CD4-positive, alpha-beta T cell treated with Interleukin-6 for 4 hours (primary cell): Measurements from ENCODE around the gene JMJD7.

ENCODE experiments used
- DNase-seq: peaks from one replicate; pipeline ENCODE4 v3.0.0-alpha.2; 2020; ENCODE audit warnings: mixed read lengths

Gene JMJD7

GRCh38 chr15:41801850-41802455 lies 25.9 kb upstream of the JMJD7 start:
- DNase-seq, result no peak

GRCh38 chr15:41804361-41804760 lies 23.5 kb upstream of the JMJD7 start:
- no peak for DNase-seq

- DNase-seq, result no peak
Measured at GRCh38 chr15:41804916-41805666, 22.8 kb upstream of the JMJD7 start.

GRCh38 chr15:41805711-41806110 lies 22.2 kb upstream of the JMJD7 start:
- DNase-seq, result no peak

DNA sequence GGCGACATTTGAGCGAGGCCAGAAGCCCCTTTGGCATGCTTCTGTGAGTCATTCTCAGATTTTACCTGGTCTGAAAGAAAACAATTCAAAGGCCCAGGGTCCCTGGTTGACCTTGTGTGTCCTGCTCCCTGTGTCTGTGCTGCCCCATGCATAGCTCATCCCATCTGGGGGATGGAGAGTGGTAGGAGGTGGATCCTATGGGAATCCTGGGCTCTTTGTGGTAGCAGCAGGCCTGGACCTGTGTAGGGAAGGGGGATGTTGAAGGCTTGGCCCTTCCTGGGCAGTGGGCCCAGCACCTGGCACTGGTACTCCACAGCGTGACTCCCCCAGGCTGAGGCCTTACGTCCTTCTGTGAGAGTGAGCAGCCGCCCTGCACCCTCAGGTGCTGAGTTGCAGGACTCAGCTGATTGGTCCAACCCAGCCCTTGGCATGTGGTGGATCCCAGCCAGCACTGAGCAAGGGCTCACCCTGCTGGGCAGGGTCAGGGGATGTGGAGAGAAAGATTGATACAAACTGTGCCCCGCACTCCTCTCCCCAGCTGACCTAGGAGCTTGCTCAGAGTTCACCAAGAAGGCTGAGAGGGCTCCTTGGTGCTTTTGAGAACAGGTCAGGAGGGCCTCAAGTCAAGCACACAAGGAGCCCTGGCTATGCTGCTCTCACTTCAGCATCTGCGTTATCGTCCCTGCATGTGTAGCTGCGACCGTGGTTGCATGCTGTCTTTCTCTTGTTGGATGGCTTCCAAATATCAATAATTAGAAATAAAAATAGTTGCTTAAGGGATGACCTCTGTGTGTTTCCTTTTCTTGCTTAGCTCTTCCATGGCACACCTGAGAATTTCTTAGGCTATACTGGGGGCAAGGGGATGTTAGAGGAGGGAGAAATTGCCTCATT lies 21.4 kb upstream of the JMJD7 start:
- DNase-seq, result no peak

DNA sequence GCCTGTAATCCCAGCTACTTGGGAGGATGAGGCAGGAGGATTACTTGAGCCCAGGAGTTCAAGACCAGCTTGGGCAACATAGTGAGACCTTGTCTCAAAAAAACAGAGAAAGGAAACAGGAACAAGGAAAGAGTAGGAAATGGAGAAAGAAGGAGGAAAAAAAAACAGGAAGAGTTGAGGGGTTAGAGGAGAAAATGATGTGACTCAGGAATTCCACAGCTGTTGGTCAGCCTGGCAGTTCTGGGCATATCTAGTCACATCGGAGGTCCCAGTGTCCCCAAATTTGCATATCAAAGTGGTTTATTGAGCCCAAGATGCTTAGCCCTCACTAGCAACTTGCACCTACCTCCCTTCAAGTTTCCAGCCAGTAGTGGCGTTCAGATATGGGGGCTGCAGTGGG lies 18.8 kb upstream of the JMJD7 start:
- DNase-seq, result no peak

DNA sequence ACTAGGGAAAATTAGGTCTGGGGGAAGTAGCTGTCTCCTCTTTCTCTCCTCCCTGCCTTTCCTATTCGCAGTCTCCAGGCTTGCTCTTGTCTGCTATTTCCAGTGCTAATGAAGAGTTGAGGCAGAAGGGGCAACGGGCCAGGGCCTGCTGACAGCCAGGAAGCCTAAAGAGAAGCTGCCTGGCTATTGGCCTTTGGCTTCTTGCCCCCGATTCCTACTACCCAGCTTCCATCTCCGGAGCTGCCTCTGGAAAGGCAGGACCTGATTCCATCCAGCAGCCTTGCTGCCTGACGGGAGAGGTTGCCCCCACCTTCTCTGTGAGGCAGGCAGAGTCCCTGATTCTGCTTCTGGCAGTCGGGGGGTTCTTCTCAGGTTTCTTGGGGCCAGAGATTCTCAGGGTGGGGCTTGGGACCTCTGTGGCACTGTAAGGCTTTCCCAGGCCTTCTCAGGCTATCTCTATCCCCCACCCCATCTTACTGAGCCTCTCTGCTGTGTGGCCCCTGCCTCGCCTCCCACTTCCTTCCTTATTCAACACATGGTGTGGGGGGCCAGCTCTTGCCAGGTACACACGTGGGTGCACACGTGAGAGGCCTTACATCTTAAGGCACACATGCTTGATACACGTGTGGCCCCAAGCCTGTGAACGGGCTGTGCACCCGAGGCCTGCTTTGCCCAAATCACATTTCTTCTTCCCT lies 18.2 kb upstream of the JMJD7 start:
- no peak for DNase-seq

GRCh38 chr15:41810651-41811431 lies 17.1 kb upstream of the JMJD7 start:
- DNase-seq, result no peak

- peak; percentile 86 for DNase-seq
Measured at GRCh38 chr15:41811432-41812195, 16.3 kb upstream of the JMJD7 start.

DNA sequence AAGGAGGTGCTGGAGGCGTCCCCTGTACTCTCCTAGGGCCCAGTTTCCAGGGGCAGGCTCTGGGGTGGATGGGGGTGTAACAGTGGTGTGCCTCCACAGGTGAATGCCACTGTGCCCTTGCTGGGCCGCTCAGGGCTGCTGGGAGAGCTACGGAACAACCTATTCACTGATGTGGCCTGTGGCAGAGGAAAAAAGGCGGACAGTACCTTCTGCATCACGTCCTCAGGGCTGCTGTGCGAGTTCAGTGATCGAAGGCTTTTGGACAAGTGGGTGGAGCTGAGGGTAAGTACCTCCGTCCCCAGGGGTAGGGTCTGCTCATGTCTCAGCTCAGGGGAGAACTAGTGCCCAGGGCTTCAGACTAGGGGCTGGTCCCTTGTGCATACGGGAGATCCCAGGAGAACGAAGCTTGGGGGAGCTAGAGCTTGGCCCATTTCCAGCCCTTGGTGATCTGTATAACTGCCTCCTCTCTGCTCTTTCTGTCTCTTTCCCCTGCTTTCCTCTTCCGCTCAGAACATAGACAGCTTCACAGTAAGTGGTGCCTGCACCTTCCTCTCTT lies 15.0 kb upstream of the JMJD7 start:
- DNase-seq, result no peak

GRCh38 chr15:41813426-41813825 lies 14.5 kb upstream of the JMJD7 start:
- DNase-seq, result no peak

DNA sequence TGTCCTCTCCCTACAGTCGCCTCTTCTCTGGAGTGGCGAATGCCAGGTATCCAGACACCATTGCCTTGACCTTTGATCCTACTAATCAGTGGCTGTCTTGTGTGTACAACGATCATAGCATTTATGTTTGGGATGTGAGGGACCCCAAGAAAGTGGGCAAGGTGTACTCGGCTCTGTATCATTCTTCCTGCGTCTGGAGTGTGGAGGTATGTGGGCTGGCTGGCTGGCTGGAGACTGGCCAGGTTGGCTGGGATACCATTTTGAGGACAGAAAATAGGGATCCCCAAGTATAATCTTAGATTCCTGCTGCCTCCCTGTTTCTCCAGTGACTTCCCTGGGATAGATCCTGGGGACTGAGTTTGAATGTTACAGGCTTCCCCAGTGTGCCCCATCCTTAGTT lies 13.4 kb upstream of the JMJD7 start:
- DNase-seq, result no peak

- no peak for DNase-seq
Measured at GRCh38 chr15:41816788-41817187, 11.1 kb upstream of the JMJD7 start.

- no peak for DNase-seq
Measured at GRCh38 chr15:41817327-41817726, 10.6 kb upstream of the JMJD7 start.

DNA sequence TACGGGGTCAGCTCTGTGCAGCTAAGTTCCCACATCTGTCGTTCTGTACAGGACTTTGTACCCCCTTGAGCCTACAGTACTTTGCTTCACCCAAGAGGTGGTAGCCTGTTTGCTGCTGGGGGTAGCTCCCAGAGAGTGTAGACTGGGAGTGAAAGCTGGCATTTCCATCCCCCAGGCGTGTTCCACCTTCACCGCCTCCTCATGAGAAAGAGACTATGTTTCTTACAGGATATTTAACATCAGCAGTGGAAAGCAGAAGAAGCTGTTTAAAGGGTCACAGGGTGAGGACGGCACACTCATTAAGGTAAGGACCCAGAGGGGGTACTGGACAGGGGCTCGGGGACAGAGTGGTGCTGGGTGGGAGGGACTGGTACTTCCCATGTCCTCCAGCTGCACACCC lies 10.1 kb upstream of the JMJD7 start:
- DNase-seq, result no peak

- no peak for DNase-seq
Measured at GRCh38 chr15:41819455-41820050, 8.3 kb upstream of the JMJD7 start.

DNA sequence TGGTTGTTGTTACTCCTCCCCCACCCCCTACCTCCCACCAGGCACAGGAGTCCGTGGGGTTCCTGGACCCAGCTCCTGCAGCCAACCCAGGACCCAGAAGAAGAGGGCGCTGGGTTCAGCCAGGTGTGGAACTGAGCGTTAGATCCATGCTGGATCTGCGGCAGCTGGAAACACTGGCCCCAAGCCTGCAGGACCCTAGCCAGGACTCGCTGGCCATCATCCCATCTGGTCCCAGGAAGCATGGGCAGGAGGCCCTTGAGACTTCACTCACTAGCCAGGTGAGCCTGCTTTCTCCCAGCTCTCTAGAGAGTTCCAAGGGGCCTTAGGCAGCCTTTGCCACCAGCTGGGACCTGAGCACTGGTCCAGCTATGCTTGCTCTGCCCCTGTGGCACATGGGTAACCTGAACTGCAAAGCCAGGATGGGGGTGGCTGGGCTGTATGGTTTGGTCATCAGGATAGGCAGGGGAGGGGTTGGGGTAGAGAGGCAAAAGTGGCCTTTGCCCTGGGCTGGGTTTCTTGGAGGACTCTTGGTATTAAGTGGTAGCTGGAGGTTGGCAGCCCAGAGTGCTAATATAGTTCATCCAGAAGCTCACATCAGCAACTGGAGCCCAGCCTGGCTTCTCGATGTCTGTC lies 7.0 kb upstream of the JMJD7 start:
- no peak for DNase-seq

GRCh38 chr15:41821831-41822230 lies 6.1 kb upstream of the JMJD7 start:
- DNase-seq, result no peak

DNA sequence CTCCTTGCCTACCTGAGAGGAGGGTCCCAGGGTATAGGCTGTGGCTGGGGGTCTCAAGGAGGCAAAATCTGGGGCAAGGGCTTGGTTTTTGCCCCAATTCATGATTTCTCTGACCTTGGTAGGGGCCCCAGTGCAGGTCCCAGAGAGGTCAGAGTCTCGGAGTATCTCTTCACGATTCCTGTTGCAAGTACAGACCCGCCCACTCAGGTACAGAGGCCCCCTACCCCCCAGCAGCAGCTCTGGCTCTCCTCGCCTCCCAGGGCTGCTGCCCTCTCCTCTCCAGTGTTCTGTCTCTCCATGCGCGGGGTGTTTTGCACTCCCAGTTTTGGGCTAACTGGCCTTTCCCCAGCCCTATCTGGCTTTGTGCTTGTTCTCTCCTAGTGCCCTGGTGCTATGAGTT lies 5.4 kb upstream of the JMJD7 start:
- DNase-seq, result no peak

- no peak for DNase-seq
Measured at GRCh38 chr15:41822957-41823356, 4.9 kb upstream of the JMJD7 start.
